ENCODE data around the gene SUPT20H.

GRCh38 chr13:37023871-37024270 is 35.6 kb downstream of the SUPT20H start:
- TF ChIP-seq SP1 (IDR thresholded peaks at IDR 0.05), result no peak
- TF ChIP-seq ELF4 (IDR thresholded peaks at IDR 0.05), result no peak
- TF ChIP-seq ARNT (IDR thresholded peaks at IDR 0.05), result no peak
- TF ChIP-seq L3MBTL2 (conservative IDR thresholded peaks at IDR 0.05), result no peak
- no peak for TF ChIP-seq BHLHE40 (IDR thresholded peaks at IDR 0.05; ENCODE audit: borderline replicate concordance)
- no peak for TF ChIP-seq LEF1 (IDR thresholded peaks at IDR 0.05; ENCODE audit: borderline replicate concordance)
- no peak for TF ChIP-seq ZNF384 (IDR thresholded peaks at IDR 0.05)
- TF ChIP-seq FOXA1 (IDR thresholded peaks at IDR 0.05), result no peak
